HTR-8/SVneo (cell line): Measurements from ENCODE around the gene GAS7.

ENCODE experiments used
- DNase-seq: peaks from one replicate; pipeline ENCODE4 v3.0.0; 2011; ENCODE audit warnings: low spot score, mixed read lengths; ENCODE audit not compliant: insufficient read length
- FAIRE-seq: peaks from 2 replicates; lab custom pipeline; 2011; peaks lifted over from hg19 to GRCh38; lab: Jason Lieb, UNC

GAS7 gene

GRCh38 chr17:10089196-10089804 lies 109.1 kb downstream of the GAS7 start:
- FAIRE-seq (no peak), DNase-seq (no peak)

DNA sequence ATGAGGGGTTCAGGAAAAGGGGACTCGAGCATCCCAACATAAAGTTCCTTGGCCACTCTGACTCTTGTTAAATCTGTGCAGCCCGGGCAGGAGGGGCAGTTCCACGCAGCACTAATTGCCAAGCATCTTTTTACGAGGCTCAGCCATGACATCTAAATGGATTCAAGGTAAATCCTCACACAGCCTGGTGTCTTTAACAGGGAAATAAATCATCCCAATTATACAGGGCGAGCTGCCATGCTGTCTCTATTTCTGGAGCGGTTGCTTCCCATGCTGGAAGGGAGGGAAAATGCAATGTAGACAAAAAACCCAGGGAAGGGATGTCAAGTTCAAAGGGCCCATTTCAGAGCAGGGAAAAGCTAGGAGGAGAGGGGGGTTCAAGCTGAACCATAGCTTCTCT lies 110.0 kb downstream of the GAS7 start:
- FAIRE-seq, result no peak
- no peak for DNase-seq

DNA sequence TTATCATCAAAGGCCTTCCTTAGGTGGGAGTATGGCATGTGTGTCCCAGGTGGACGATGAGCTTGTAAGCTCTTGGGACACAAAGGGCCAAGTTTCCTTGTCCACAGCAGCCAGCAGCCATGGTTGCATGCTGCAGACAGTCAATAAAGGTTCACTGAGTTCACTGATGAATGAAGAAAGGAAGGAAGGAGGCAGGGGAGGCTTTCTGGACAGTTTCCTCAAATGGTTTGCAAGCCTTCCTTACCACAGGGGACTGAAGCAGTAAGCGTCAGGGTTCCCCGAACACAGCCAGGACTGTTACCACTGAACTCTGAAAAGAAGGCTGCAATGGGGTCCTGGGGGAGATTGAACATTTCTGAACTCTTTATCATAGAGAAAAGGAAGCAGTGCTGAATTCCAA lies 111.1 kb downstream of the GAS7 start:
- DNase-seq (no peak), FAIRE-seq (no peak)

GRCh38 chr17:10083864-10084263 lies 114.5 kb downstream of the GAS7 start:
- FAIRE-seq (no peak), DNase-seq (no peak)

DNA sequence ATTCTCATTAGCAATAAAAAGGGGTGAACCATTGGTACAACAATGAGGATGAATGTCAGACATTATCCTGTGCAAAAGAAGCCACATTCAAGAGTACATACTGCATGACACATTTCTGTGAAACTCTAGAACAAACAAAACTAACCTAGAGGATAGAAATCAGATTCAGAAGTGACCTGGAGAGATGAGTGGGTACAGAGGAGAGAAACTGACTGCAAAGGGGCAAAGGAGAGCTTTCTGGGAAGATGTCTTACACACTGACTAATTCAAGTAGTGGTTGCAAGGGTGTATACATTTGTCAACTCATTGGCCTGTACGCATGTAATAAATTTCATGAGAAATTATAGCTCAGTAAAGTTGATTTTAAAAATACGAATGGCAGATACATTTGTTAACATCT lies 115.6 kb downstream of the GAS7 start:
- DNase-seq, result no peak

GRCh38 chr17:10081571-10082169 lies 116.7 kb downstream of the GAS7 start:
- DNase-seq (no peak), FAIRE-seq (no peak)

More for the DNA sequence above, 115.6 kb downstream of the GAS7 start:
- no peak for FAIRE-seq

- FAIRE-seq, result no peak
- DNase-seq, result no peak
Measured at GRCh38 chr17:10077561-10078299, 120.7 kb downstream of the GAS7 start.

DNA sequence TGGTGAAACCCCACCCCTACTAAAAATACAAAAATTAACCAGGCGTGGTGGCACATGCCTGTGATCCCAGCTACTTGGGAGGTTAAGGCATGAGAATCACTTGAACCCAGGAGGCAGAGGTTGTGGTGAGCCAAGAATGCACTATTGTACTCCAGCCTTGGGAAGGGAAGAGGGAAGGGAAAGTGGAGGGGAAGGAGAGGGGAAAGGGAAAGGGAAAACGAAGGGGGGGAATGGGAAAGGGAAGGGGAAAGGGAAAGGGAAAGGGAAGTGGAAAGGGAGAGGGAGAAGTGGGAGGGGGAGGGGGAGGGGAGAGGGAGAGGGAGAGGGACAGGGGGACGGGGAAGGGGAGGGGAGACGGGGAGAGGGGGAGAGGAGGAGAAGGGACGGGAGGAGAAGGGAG lies 122.5 kb downstream of the GAS7 start:
- DNase-seq (no peak), FAIRE-seq (no peak)

GRCh38 chr17:10073941-10074340 lies 124.5 kb downstream of the GAS7 start:
- FAIRE-seq (no peak), DNase-seq (no peak)

GRCh38 chr17:10072556-10073425 lies 125.6 kb downstream of the GAS7 start:
- no peak for DNase-seq
- no peak for FAIRE-seq

DNA sequence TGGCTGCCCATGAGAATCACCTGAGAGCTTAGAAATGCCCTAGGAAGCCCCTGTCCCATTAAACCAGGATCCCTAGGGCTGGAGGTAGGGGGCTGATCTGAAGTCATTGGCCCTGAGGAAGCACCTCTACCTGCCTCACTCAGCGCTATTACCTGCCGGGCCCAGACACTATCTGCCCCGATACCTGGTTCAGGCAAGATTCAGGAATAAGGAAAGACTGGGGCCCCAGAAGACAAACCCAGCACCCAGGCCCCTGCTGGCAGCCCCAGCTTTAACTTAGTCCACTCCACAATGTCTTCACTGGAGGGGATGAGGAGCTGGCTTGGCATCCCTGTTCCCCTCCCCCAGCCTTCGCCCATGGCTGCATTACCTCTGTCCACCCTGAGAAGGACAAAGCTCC lies 126.3 kb downstream of the GAS7 start:
- DNase-seq (no peak), FAIRE-seq (no peak)

DNA sequence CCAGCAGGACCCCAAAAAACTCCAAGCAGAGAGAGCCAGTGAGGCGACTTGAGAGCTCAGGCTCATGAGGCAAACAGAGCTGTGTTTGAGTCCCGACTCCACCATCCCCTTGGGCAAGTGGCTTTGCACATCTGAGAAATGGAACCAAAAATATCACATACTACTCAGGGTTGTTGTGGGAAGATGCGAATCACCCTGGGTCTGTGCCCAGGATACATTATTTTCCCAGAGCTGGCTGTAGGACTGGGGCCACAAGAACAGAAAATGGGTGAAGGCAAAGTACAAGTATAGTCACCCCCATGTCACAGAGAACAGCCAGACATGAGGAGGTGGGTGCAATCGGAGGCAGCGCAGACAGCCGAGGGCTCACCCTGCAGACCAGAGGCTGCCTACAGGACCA lies 127.3 kb downstream of the GAS7 start:
- FAIRE-seq, result no peak
- no peak for DNase-seq

DNA sequence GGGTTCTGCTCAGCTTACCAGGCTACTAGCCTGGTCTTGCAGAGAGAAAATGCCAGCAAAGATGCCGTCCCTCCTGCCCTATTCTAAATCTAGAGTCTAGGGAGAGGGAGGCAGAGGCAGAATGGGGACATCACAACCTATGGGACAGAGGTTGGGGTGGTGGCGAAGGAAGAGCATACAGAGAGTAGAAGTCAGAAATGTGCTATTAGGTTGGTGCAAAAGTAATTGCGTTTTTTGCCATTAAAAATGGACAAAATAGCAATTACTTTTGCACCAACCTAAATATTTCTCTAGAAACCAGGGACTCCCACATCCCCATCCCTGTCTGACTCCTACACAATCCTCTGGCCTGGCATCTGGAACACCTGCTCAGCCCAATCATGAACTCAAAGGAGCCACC lies 127.7 kb downstream of the GAS7 start:
- no peak for FAIRE-seq
- no peak for DNase-seq

DNA sequence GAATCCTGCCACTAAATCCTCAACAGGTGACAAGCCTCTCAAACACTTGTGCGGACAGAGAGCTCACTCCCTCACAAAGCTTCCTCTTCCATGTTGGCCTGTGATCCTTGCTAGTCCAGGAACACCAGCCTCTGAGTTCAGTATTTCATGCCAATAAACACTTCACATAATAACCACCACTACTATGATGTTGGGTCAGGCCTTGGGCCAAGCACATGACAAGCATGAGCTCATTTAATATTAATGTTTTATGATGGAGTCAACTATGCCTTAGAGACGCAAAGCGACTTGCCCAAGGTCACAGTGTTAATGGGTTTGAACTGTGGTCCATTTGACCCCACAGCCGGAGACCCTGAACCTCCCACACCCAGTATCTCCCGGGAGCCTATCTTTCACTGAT lies 129.1 kb downstream of the GAS7 start:
- FAIRE-seq, result no peak
- DNase-seq, result no peak

GRCh38 chr17:10067446-10068143 lies 130.8 kb downstream of the GAS7 start:
- FAIRE-seq (no peak), DNase-seq (no peak)

DNA sequence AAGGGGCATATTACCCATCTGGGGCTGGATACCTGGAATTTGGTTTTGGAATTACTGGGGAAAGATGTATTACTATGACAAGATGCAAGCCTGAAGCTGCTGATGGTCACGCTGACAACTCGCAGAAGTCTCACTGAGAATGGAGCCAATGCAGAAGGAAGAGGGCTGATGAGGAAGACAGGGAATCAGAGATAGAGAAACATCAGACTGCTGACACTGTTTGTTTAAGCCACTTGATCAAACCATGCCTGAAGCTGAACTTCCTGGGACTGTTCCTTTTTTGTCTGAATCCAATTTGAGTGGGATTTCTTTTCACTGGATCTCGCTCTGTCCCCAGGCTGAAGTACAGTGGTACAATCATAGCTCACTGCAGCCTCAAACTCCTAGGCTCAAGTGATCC lies 133.9 kb downstream of the GAS7 start:
- FAIRE-seq (no peak), DNase-seq (no peak)

GRCh38 chr17:10063730-10064241 lies 134.6 kb downstream of the GAS7 start:
- FAIRE-seq, result no peak
- no peak for DNase-seq

DNA sequence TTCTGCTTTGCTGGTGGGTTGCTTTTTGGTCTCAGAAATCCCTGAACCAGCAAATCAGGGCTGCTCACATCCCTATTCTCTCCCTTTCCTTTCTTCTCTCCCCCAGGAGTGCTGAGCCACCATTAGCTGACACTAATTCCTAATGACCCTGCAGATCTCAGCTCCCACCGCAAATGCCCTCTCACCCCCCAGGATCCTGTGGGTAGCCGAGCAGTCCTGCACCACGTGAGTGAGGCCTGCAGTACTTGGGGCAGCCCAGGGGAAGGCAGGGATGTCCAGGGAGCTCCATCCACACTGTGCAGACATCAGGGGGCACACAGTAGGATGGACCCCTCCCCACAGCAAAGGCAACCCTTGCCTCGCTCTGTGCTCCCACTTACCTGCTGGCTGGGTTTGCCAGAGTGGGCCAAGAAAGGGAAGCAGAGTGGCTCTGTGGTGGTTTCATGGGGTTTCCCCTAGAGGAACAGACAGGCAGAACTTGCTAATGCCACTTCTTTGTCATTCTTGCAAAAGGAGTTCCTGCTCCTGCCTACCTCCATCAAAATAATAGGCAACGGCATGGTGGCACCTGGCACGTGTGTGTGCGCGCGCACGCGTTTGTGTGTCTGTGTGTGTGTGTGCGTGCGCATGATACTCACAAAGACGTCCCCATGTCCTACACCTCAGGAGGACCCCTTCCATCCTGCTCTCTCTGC lies 135.6 kb downstream of the GAS7 start:
- no peak for DNase-seq
- FAIRE-seq, result no peak

DNA sequence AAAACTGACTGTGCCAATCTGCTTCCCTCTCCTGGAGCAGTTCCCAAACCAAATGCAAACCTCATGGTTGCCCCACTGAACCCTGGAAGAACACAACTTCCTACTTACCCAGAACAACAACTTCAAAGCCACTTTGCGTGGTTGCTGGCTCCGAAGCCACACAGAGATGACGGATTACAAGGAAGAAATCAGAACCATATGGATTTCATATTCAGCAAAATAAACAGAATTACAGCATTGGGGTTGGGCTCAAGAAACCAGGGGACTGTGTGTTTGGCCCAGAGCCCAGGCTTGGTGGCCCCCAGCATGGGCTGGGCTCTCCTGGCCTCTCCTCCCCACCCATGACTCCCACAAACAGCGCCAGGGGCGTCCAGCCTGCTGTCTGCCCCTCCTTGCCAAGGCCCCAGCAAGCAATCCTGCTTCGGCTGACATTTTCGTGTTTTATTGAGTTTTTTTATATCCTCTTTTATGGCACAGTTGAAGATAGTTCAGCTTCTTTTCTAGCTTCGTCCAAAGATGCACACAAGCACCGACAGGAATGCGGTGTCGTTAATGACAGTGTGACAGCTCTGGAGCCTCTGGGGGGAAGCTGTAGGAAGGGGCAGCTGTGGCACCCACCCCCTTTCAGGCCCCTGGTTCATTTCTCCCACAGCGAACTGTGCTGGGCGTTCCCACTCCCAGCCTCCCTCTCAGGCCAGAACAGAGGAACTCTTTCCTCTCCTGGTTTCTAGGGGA lies 137.1 kb downstream of the GAS7 start:
- FAIRE-seq, result no peak

More for the DNA sequence above, 137.1 kb downstream of the GAS7 start:
- no peak for DNase-seq
